Ecto neural progenitor cell (in vitro differentiated cells): ENCODE results near the gene TRIM45.

Experiments
- DNase-seq: peaks from one replicate; pipeline ENCODE4 v3.0.0-alpha.2; 2018; ENCODE audit warnings: low spot score

TRIM45 gene

GRCh38 chr1:117098287-117098890 is 23.2 kb downstream of the TRIM45 start:
- DNase-seq = no peak

- DNase-seq = no peak
Observed at GRCh38 chr1:117097443-117097842, 24.1 kb downstream of the TRIM45 start.

- DNase-seq = no peak
Observed at GRCh38 chr1:117096951-117097408, 24.6 kb downstream of the TRIM45 start.

GRCh38 chr1:117094841-117095604 is 26.5 kb downstream of the TRIM45 start:
- no peak for DNase-seq

- DNase-seq = no peak
Observed at GRCh38 chr1:117093870-117094621, 27.5 kb downstream of the TRIM45 start.

GRCh38 chr1:117093091-117093534 is 28.4 kb downstream of the TRIM45 start:
- no peak for DNase-seq

GRCh38 chr1:117092594-117092993 is 29.0 kb downstream of the TRIM45 start:
- no peak for DNase-seq

GRCh38 chr1:117089996-117090395 is 31.6 kb downstream of the TRIM45 start:
- DNase-seq = no peak

GRCh38 chr1:117087686-117088085 is 33.9 kb downstream of the TRIM45 start:
- no peak for DNase-seq

GRCh38 chr1:117084231-117084630 is 37.3 kb downstream of the TRIM45 start:
- no peak for DNase-seq

- no peak for DNase-seq
Observed at GRCh38 chr1:117079737-117080136, 41.8 kb downstream of the TRIM45 start.

GRCh38 chr1:117077267-117077666 is 44.3 kb downstream of the TRIM45 start:
- no peak for DNase-seq

- no peak for DNase-seq
Observed at GRCh38 chr1:117076648-117077047, 44.9 kb downstream of the TRIM45 start.

GRCh38 chr1:117070124-117070523 is 51.4 kb downstream of the TRIM45 start:
- DNase-seq = no peak

- DNase-seq = no peak
Observed at GRCh38 chr1:117069220-117069844, 52.2 kb downstream of the TRIM45 start.

GRCh38 chr1:117068580-117068979 is 53.0 kb downstream of the TRIM45 start:
- DNase-seq = no peak

- peak; percentile 62 for DNase-seq
Observed at GRCh38 chr1:117067533-117068370, 53.8 kb downstream of the TRIM45 start.

GRCh38 chr1:117066367-117066766 is 55.2 kb downstream of the TRIM45 start:
- no peak for DNase-seq

- DNase-seq = no peak
Observed at GRCh38 chr1:117061986-117062415, 59.5 kb downstream of the TRIM45 start.
